GM21576 (cell line): ENCODE measurements around the gene POU4F2.
"Not testable (repeated sequence)": the region's sequence is repeated elsewhere in the genome, so short reads cannot be mapped to it uniquely, and the experiment has no call there.

ENCODE experiments used
- ATAC-seq: cut with Tn5 transposase; IDR thresholded peaks from one replicate; pipeline ENCODE4 v1.9.1; 2021; ENCODE audit warnings: mild to moderate bottlenecking, moderate library complexity; ENCODE audit not compliant: unreplicated experiment

POU4F2 gene

GRCh38 chr4:146654687-146655520, 16.2 kb downstream of the POU4F2 start:
- no peak for ATAC-seq

GRCh38 chr4:146655521-146655856, 16.8 kb downstream of the POU4F2 start:
- no peak for ATAC-seq

GRCh38 chr4:146661367-146661766, 22.7 kb downstream of the POU4F2 start:
- ATAC-seq, result no peak

GRCh38 chr4:146663968-146664311, 25.2 kb downstream of the POU4F2 start:
- not testable (repeated sequence) for ATAC-seq

GRCh38 chr4:146674829-146675570, 36.3 kb downstream of the POU4F2 start:
- ATAC-seq, result no peak
